GM12872 (cell line): ENCODE results near the gene FAAP20.

ENCODE experiments used
- CTCF ChIP-seq: IDR thresholded peaks from 3 replicates; pipeline ENCODE4 v1.5.1; 2011; ENCODE audit warnings: low read depth, mild to moderate bottlenecking, low read length, moderate library complexity; ENCODE audit not compliant: insufficient read depth

The FAAP20 gene

GRCh38 chr1:2224170-2224584 lies 29.6 kb upstream of the FAAP20 start:
- no peak for TF ChIP-seq CTCF

GRCh38 chr1:2221271-2221670 lies 26.7 kb upstream of the FAAP20 start:
- no peak for TF ChIP-seq CTCF

GRCh38 chr1:2216767-2217058 lies 22.1 kb upstream of the FAAP20 start:
- TF ChIP-seq CTCF, result no peak

- TF ChIP-seq CTCF, result no peak
Observed at GRCh38 chr1:2215909-2216766, 21.6 kb upstream of the FAAP20 start.

GRCh38 chr1:2215329-2215728 lies 20.8 kb upstream of the FAAP20 start:
- no peak for TF ChIP-seq CTCF

- TF ChIP-seq CTCF, result no peak
Observed at GRCh38 chr1:2214541-2215241, 20.1 kb upstream of the FAAP20 start.

- no peak for TF ChIP-seq CTCF
Observed at GRCh38 chr1:2213576-2214505, 19.3 kb upstream of the FAAP20 start.
